Uterus (tissue), 4 donors: ENCODE results near the gene RHOH. TPM values are rescaled to one million over a fixed set of nuclear protein-coding genes. Genes with fewer than 3 reads are reported as not detected.

Experiments
- DNase-seq, 2 donors: peaks; one replicate each; pipeline ENCODE4 v3.0.0-alpha.2; 2019 to 2020
- H3K27ac ChIP-seq, 2 donors: fragments of 200-600 bp; sonication (generic); 1 replicate in 1 of 2; 2 replicates in 1 of 2; pipeline ENCODE4 v1.5.1; 2016 to 2018
- H3K27me3 ChIP-seq, 2 donors: fragments of 200-600 bp; sonication (generic); one replicate each; pipeline ENCODE4 v1.5.1; 2018 to 2019; ENCODE audit warnings: control low read depth in 1 of 2
- H3K36me3 ChIP-seq, 2 donors: fragments of 200-600 bp; sonication (generic); one replicate each; pipeline ENCODE4 v1.5.1; 2019; ENCODE audit warnings: control low read depth in 1 of 2
- H3K4me1 ChIP-seq, 2 donors: fragments of 200-600 bp; sonication (generic); one replicate each; pipeline ENCODE4 v1.5.1; 2018 to 2019; ENCODE audit warnings: control low read depth in 1 of 2
- H3K4me3 ChIP-seq, 2 donors: fragments of 200-600 bp; sonication (generic); 1 replicate in 1 of 2; 2 replicates in 1 of 2; pipeline ENCODE4 v1.5.1; 2018 to 2019; ENCODE audit warnings: mild to moderate bottlenecking in 1 of 2
- H3K9me3 ChIP-seq, 2 donors: fragments of 200-600 bp; sonication (generic); one replicate each; pipeline ENCODE4 v1.5.1; 2019; ENCODE audit warnings: control low read depth in 1 of 2
- POLR2A ChIP-seq, 2 donors: fragments of 450-650 bp; IDR thresholded peaks; one replicate each; pipeline ENCODE4 v1.6.1; 2016; ENCODE audit warnings: antibody characterized with exemption in 2 of 2, mild to moderate bottlenecking in 1 of 2, moderate library complexity in 1 of 2
- intact Hi-C: fragments of 100-400 bp; cut with DNase I; formaldehyde crosslinking; loops from one replicate; pipeline ENCODE4 v1.15.1; 2023; ENCODE audit warnings: low total_unique reads
- total RNA-seq, 4 donors: library from RNA; depleted of rRNA in 3 of 4; stranded (reverse); fragments of >200 nt in 3 of 4; gene quantifications; one replicate each; pipeline versions ENCODE4 v1.1.0 to v1.2.4, GENCODE V29; 2014 to 2023
- TF ChIP-seq, protein P1 (sequence below), 4 experiments: fragments of 200-600 bp in 2 of 4; fragments of 450-650 bp in 2 of 4; sonication (generic) in 2 of 4; IDR thresholded peaks; one replicate each; pipeline ENCODE4 v1.5.1; 2016 to 2019; ENCODE audit warnings: antibody characterized with exemption in 4 of 4, mild to moderate bottlenecking in 2 of 4, moderate library complexity in 1 of 4
- donor health status: DM: yes; HTN: yes; CAD: no.

Gene RHOH
- total RNA-seq, 4 donors from 2014 or later, result 1.5 to 37.1 (median 3.0) TPM

GRCh38 chr4:40241026-40241425 lies 44.2 kb downstream of the RHOH start:
- intact Hi-C loops, result no loop called here

DNA sequence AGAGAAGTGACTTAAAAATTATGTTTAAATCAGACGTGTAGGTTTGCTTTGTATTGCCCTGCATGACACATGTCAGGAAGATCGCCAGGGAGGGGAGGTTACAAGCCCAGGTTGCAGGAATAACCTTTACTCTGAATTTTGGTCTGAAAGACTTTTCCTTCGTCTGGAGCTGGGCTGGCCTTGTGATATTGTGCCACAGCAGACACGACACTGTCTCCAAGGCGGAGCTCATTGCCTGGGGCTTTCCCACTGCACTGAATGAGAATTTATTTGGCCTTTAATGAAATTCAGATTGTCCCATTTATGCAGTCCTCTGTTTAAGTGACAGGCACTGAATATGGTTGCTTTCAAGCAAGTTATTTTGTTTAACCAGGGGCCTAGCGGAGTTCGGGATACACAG lies 45.1 kb downstream of the RHOH start:
- Histone ChIP-seq H3K27ac (no peak overlapping the region), H3K36me3 (no peaks in the 10 kb centered on the region), H3K4me1 (no peaks in the 10 kb centered on the region), H3K9me3 (no peaks in the 10 kb centered on the region), H3K27me3 (no peaks in the 10 kb centered on the region), H3K4me3 (no peak overlapping the region)
- no peak for DNase-seq
- intact Hi-C loops, result no loop called here
- TF ChIP-seq, protein P1, sequence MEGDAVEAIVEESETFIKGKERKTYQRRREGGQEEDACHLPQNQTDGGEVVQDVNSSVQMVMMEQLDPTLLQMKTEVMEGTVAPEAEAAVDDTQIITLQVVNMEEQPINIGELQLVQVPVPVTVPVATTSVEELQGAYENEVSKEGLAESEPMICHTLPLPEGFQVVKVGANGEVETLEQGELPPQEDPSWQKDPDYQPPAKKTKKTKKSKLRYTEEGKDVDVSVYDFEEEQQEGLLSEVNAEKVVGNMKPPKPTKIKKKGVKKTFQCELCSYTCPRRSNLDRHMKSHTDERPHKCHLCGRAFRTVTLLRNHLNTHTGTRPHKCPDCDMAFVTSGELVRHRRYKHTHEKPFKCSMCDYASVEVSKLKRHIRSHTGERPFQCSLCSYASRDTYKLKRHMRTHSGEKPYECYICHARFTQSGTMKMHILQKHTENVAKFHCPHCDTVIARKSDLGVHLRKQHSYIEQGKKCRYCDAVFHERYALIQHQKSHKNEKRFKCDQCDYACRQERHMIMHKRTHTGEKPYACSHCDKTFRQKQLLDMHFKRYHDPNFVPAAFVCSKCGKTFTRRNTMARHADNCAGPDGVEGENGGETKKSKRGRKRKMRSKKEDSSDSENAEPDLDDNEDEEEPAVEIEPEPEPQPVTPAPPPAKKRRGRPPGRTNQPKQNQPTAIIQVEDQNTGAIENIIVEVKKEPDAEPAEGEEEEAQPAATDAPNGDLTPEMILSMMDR (IDR thresholded peaks at IDR 0.05), result no peak
- TF ChIP-seq POLR2A (IDR thresholded peaks at IDR 0.05), result no peak

More at GRCh38 chr4:40241026-40241425, 44.2 kb downstream of the RHOH start:
- H3K27me3 ChIP-seq, result no peaks in the 10 kb centered on the region
- TF ChIP-seq POLR2A (IDR thresholded peaks at IDR 0.05), result no peak
- TF ChIP-seq, protein P1 (IDR thresholded peaks at IDR 0.05), result no peak
- DNase-seq, result no peak
- H3K9me3 ChIP-seq, result no peaks in the 10 kb centered on the region
- no peak overlapping the region for H3K4me3 ChIP-seq
- H3K4me1 ChIP-seq, result no peaks in the 10 kb centered on the region
- H3K36me3 ChIP-seq, result no peaks in the 10 kb centered on the region
- no peak overlapping the region for H3K27ac ChIP-seq

DNA sequence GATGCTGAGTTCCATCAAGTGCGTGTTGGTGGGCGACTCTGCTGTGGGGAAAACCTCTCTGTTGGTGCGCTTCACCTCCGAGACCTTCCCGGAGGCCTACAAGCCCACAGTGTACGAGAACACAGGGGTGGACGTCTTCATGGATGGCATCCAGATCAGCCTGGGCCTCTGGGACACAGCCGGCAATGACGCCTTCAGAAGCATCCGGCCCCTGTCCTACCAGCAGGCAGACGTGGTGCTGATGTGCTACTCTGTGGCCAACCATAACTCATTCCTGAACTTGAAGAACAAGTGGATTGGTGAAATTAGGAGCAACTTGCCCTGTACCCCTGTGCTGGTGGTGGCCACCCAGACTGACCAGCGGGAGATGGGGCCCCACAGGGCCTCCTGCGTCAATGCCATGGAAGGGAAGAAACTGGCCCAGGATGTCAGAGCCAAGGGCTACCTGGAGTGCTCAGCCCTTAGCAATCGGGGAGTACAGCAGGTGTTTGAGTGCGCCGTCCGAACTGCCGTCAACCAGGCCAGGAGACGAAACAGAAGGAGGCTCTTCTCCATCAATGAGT lies 46.6 kb downstream of the RHOH start:
- TF ChIP-seq, protein P1 (IDR thresholded peaks at IDR 0.05), result no peak
- TF ChIP-seq POLR2A (IDR thresholded peaks at IDR 0.05), result no peak
- no peaks in the 10 kb centered on the region for H3K27me3 ChIP-seq
- no peaks in the 10 kb centered on the region for H3K36me3 ChIP-seq
- no peaks in the 10 kb centered on the region for H3K4me1 ChIP-seq
- no peaks in the 10 kb centered on the region for H3K9me3 ChIP-seq
- no peak overlapping the region for H3K27ac ChIP-seq
- no peak for DNase-seq
- intact Hi-C loops, result no loop called here
- no peak overlapping the region for H3K4me3 ChIP-seq

DNA sequence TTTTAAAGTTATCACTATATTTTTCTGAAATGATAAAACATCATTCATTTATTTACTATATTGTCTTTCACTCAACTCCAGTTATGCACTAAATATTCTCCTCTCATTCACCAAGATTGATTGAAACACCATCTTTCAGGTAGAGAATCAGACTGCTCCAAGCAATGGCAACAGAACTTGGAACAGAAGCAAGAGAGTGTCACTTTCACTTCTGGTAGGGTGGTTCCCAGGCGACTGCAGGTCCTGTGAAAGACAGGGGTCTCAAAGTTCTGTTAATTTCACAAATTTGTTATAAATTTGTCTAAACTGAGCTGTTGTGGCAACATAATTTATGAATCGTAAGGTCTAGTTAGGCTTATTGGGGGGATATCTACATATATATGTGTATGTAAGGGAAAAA lies 47.8 kb downstream of the RHOH start:
- intact Hi-C loops, result no loop called here
- no peaks in the 10 kb centered on the region for H3K4me1 ChIP-seq
- no peaks in the 10 kb centered on the region for H3K27me3 ChIP-seq
- DNase-seq, result no peak
- TF ChIP-seq, protein P1 (IDR thresholded peaks at IDR 0.05), result no peak
- TF ChIP-seq POLR2A (IDR thresholded peaks at IDR 0.05), result no peak
- no peak overlapping the region for H3K27ac ChIP-seq
- H3K36me3 ChIP-seq, result no peaks in the 10 kb centered on the region
- no peak overlapping the region for H3K4me3 ChIP-seq
- no peaks in the 10 kb centered on the region for H3K9me3 ChIP-seq

- intact Hi-C loops, result no loop called here
- no peak overlapping the region for H3K27ac ChIP-seq
- no peaks in the 10 kb centered on the region for H3K27me3 ChIP-seq
- H3K9me3 ChIP-seq, result no peaks in the 10 kb centered on the region
- DNase-seq, result no peak
- no peak for TF ChIP-seq POLR2A (IDR thresholded peaks at IDR 0.05)
- TF ChIP-seq, protein P1 (IDR thresholded peaks at IDR 0.05), result no peak
- no peaks in the 10 kb centered on the region for H3K4me1 ChIP-seq
- H3K4me3 ChIP-seq, result no peak overlapping the region
- H3K36me3 ChIP-seq, result no peaks in the 10 kb centered on the region
Measured at GRCh38 chr4:40245550-40245949, 48.7 kb downstream of the RHOH start.
